Left forelimb (tissue), 1 donor: ENCODE results near the gene ASB8.

Experiments used
- DNase-seq: peaks from one replicate; pipeline ENCODE4 v3.0.0-alpha.2; 2018; ENCODE audit warnings: low spot score

The ASB8 gene, protein sequence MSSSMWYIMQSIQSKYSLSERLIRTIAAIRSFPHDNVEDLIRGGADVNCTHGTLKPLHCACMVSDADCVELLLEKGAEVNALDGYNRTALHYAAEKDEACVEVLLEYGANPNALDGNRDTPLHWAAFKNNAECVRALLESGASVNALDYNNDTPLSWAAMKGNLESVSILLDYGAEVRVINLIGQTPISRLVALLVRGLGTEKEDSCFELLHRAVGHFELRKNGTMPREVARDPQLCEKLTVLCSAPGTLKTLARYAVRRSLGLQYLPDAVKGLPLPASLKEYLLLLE

DNA sequence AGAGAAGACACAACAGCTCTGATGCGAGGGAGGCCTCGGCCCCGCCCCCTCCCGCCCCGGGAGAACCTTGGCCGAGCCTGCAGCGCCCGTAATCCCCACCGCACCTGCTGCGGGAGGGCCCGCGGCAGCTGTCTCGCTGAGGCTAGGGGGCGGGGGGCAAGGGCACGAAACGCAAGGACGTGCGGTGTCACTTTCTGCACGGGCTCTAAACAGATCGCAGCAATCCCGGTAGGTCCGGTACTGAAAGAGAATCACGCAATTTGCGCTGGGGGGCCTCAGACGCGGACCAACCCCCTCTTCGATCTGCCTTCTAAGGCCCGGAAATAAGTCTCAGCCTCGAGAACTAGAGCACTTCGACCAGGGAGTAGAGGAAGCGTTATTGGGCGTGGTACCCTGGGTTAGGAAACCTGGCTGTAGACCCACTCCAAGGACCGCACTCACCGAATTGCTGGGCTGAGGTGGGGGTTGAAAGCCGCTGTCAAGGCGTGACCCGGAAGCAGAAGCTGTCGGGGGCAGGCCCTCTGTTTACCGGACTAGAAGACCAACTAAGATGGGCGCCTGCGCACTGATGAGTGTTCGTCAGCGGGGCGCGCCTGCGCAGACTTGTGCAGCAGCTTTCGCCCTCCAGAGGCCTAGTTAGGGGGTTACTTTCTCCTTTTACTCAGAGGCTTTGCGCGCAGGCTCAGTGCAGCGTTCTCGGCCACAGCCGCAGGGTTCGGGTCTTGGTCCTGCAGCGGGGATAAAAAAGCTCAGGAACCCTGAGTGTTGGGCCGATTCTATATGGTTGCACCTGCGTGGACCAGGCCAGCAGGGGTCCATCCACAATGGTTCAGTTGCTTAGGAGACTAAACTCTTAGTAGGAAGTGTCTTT, at the start of gene ASB8:
ASB8 (minus strand) TSS at position 498 of the 871 bp plus-strand sequence. CDS start 4,019 bp downstream, outside the sequence.
- peak; percentile 98 for DNase-seq

DNA sequence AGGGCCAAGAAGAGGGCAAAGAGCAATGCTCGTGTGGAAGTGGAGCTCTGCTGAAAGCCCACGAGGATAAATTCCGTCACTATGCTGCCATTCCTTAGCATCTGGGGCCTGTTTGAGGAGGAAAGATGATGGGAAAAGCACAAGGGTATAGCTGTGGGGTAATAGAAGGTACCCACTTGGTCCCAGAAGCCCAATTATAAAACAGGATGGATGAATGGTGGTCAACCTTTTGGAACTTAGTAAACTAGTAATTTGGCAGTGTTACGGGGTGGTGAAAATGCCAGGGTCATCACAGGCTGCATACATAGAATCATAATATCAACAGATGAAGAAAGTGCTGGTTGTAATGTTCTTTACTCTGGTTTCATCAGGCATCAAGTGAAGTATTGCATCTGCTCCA, 45.9 kb upstream of the ASB8 start, which contains the start of gene OR10AD1:
OR10AD1 (minus strand) TSS at position 101 of the 400 bp plus-strand sequence; CDS start at position 101, 0 bp downstream.
- DNase-seq, result no peak

DNA sequence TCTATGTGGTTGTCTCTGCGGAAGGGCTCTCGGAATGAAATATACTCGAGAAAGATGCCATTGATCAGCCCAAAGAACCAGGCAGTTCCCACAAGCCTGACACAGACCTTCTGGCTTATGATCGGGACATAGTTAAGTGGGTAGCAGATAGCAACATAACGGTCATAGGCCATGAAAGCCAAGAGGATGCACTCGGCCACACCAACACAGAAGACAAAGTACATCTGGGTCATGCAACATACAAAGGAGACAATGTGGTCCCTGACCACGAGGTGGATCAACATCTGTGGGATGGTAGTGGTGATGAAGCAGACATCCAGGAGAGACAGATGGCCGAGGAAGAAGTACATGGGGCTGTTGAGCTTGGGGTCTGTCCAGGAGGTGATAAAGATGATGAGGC, 45.5 kb upstream of the ASB8 start:
- no peak for DNase-seq

DNA sequence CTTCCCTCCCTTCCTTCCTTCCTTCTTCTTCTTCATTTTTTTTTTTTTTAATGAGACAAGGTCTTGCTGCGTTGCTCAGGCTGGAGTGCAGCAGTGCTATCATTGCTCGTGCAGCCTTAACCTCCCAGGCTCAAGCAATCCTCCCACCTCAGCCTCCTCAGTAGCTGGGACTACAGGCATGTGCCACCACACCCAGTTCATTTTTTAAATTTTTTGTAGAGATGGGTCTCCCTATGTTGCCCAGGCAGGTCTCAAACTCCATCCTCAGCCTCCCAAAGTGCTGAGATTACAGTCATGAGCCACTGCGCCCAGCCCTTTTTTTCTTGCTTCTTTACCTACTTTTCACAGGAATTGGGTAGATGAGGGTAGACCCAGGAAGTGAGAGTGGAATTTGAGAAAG, 44.2 kb upstream of the ASB8 start:
- no peak for DNase-seq

DNA sequence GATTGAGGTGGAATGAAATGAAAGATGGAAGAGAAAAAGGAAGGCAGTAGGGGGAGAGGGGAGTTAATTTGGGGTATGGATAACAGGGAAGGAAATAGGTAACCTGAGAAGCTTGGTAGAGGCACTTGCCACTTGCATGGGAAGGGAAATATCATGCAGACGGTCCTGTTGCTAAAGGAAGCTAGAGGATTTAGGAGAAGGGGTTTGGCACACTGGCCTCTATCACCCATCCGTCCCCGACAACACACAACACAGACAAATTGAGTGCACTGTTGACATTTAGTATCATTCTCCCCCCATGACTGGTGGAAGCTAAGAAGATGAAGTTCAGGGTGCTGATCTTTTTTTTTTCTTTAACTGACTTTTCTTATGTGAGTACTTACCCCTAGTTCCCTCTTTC, 43.8 kb upstream of the ASB8 start:
- no peak for DNase-seq

DNA sequence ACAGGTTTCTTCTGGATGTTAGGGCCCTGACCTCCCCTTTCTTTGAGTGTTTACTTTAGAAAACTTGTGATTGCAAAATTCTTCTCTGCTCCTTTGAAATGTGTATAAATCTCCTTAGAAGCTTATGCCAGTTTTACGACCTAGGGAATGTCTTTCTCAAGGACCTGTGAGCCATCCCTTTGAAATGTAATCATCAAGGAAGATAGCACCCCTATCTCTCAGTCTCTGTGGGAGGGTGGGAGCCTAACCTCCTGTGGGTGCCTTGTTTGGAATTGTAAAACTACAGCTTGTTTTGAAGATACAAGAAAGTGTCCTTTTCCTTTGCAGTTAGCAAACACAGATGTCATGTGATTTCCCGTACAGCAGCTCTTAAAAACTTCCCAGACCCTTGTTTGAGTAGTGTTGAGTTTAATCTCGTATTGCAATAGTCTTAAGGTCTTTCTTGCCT, 42.5 kb upstream of the ASB8 start:
- DNase-seq, result no peak

DNA sequence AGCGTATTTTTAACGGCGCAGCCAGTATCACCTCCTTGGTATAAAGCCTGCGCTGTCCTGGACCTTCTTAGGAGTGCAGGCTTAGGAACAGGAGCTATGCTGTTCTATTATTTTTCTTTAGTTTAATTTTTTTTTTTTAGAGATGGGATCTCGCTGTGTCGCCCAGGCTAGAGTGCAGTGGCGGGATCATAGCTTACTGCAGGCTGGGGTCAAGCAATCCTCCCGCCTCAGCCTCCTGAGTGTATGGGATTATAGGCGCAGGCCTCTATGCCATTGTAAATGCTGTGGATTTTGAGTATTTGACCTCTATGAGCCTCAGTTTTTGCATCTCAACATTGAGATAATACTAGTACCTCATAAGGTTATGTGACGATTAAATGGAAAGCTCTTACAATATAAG, 41.7 kb upstream of the ASB8 start:
- DNase-seq, result no peak

DNA sequence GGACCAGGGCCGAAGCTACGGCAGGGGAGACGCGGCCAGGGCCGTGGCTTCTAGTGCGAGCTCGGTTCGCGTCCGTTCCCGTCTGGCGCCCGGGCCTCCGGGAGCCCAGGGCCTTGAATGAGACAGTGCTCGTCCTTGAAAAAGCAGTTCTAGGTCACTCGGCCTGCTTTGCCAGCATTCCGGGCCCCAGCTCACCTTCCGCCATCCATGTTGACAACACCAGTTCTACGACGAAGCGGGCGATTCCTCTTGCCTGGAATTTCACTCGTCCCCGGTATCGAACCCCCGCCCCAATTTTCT, 41.3 kb upstream of the ASB8 start:
- no peak for DNase-seq

DNA sequence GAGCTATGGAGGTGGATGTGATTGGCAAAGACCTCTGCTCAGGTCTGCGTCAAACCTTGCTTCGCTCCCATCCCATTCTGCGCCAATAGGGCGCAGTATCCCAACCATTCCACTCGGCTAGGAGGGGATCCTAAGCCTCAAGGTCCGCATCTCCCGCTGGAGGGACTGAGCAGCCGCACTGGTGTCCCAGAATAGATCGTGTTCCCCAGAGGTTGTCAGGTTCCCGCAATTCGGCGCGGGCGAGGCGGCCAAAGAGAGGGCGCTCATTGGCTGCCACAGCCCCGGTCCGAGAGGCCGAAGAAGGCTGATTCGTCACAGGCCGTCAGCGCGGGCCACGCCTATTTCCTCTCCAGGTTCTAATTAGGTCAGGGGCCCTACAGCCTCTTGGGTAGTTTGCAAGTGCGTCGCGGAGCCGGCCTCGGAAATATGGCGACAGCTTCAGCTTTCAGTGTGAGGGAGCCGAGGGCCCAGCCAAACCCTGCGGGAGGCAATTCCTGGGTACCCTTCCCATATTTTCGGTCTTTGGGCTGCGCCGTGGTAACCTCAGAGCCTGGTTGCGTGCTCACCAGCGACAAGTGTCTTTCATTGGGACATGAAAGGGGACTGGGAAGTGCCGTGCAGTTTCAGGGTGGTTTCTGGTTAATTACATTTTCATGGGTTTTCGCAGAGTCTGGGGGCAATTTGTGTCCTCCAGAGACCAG, 40.8 kb upstream of the ASB8 start:
- DNase-seq, result peak; percentile 91

DNA sequence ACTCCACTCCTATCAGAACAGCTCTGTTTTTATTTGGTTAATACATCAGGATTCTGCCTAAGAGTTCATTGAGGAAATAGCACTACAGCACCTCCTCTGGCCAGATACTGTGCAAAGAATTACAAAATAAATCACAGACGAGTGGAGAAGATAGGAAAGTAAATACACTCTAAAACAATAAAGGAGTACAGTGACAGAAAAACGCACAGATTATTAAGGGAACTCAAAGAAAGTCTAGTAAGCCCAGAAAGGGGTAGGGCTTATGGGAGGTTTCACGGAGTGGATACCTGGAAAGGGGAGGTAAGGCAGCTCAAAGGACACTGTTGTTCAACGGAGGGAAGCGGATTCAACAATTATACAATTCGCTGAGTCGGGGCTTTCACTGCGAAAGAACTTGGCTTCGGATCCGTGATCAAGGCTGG, 40.2 kb upstream of the ASB8 start:
- DNase-seq, result no peak

DNA sequence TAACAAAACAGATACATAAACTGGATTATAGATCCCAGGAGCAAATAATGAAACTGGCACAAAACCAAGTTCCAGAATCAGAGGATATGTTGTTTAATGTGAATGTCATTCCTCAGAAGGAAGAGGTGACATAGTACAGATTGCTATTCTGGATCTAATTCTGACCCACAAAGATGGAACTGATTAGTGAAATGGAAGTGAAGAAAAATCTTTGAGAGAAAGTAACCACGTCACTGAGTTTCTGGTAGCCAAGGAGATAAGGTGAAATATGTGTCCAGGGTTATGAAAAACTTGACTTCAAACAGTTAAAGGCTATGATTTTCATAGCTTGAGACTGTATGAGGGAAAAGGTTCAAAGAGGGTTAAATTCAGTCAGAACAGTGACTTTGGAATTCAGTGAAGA, 37.5 kb upstream of the ASB8 start:
- DNase-seq, result no peak

DNA sequence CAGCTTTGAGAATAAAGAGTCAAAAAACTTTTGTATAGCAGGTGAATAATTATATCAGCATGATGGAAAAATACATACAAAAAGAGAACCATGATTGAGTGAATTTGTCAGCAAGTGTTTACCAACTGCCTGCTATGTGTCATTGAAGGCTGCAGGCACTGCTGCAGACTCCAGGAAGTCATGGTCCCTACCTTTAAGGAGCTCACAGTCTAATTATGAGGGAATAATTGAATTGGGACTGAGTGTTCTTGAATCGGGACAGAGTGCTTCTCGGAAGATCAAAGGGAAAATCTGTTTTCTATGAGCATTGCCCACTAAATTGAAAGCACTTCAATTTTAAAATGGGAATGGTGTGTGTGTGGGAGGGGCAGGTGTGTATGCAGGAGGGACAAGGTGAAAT, 36.3 kb upstream of the ASB8 start:
- DNase-seq, result no peak

DNA sequence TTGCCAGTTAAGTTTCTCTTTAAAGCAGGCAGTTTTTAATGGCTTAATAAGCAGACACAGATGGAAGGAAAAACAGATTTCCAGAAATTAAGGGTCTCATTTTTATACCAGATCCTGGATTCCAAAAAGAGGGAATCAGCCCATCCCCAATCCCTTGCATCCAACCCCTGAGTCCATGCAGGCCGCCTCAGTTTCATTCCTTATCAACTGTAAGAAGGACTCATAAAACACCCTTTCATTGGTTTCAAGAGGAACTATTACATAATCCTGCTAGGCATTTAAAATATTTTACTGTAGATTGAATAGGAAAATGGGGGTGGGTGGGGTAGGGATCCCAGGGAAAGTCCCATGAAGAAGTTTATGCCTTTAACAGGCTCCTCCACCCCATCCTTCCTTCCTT, 35.5 kb upstream of the ASB8 start:
- DNase-seq, result no peak

DNA sequence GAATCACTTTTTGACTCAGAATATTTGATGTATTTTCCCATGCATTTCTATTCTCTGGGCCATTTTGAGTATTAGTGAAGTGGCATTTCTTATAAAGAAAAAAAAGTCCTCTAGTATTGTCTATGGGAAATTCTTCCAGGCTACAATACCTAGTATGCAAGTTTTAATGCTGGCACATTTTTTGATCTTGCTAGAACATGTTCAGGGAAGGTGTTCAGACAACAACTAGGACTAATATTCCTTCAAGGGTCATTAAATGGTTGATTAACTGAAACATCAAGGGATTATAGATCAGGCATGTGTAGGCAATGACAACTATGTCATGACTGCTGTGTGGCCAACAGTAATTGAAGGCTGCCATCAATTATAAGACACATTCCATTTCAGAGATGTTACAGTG, 33.8 kb upstream of the ASB8 start:
- DNase-seq, result no peak

DNA sequence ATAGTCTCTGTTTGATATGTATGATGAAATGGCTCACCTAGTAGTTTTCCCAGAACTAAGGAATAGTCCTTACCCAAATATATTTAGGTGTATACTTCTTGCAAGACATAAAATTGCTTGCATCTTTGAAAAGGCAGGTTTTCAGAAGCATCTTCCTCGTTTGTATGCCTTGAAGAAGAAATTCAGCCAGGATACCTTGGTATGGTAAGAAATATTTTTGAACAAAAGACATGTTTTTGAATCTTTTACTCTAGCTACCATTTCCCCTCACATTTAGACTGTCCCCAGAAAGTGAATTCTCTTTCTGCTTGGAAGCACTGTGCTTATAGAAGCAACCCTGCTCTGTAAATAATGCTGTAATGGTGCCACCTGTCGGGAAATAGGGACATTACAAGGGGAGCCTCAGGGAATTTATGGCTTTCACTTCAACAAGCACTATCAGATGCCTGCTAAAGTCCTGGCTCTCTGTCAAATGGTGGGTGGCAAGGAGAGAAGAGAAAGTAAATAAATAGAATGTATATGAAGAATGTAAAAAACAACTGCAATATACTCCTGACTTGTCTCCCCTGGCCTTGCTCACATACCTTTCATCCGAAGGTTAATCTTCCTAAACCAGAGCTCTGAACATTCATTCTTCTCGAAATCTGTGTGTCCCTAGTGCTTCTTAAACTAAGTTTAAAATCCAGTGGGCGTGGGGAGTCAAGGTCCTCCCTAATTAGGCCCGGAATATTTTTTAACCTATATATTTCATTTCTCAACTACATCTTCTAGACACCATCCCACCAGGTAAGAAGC, 32.2 kb upstream of the ASB8 start:
- no peak for DNase-seq

DNA sequence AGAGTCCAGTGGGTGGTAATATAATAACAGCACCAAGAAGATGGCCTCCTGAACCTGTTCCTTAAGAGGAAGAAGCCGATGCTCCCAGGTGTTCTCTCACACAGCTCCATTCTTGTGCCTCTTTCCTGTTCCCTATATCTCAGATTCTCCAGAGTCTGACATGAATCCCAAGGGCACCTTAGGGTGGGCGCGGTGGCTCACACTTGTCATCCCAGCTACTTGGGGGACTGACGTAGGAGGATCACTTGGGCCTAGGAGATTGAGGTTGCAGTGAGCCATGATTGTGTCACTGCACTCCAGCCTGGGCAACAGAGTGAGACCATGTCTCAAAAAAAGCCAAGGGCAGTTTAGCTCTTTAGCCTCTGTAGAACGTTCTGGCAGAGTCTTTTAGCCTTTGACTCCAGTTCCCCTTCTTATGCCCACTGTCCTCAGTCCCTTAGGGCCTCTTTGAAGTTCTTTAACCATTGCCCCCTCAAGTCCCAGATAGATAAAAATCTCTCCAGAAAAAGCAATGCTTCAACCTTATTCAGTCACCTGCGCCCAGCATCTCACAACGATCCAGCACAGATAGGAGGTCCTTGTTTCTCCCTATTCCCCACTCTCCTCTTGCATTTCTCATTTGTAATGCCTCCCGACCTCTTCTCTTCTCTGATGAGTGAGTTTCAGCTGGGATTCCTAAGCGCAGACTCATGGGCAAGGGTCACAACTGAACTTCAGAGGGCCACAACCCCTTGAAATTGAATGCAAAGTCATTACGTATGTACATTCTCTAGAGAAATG, 30.8 kb upstream of the ASB8 start:
- no peak for DNase-seq

DNA sequence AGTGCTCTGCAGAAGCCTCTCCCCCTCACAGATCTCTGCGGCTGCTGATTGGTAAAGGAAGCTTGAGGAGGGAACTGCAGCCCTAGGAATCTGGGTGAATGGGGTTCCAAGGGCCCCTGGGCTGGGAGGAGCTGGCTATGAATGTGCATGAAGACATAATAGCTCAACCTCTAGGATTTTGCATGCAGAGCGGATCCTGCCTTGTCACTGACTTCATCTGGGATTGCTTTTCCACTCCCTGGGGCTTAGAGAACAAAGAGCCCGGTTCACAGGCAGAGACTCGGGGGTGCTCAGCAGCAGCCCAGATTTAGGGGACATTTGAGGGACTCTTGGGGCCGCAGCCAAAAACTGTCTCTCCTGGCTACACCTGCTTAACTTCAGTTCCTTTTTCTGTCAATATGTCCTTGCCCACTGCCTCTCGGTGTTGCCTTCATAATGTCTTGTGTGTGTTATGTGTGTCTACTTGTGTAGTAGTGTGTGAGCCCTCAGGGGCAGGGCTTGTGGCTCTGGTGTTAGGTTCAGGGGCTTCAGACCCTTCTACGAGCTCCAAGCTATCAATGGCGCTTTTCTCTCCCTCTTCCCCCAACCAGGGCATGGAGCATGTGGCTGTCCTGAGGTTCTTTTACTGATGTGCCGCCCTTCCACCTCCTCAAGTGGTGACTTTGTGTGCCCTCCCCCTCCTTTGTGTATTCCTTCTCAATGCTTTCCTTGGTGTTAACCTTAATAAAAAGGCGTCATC, 28.0 kb upstream of the ASB8 start:
- DNase-seq, result no peak

DNA sequence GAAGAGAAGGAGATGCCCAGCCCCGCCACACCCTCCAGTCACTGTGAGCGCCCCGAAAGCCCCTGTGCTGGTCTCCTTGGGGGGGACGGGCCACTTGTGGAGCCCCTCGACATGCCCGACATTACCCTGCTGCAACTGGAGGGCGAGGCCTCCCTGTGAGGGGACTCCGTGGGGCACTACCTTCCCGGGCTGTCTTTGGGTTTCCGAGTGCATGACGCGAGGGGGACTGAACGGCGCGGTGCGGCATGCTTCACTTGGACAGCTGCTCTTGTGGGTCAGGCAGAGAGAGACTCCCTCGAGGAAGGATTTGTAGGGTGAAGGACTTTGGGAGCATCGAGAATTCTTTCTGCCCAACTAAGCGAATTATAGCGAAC, 27.2 kb upstream of the ASB8 start:
- no peak for DNase-seq

DNA sequence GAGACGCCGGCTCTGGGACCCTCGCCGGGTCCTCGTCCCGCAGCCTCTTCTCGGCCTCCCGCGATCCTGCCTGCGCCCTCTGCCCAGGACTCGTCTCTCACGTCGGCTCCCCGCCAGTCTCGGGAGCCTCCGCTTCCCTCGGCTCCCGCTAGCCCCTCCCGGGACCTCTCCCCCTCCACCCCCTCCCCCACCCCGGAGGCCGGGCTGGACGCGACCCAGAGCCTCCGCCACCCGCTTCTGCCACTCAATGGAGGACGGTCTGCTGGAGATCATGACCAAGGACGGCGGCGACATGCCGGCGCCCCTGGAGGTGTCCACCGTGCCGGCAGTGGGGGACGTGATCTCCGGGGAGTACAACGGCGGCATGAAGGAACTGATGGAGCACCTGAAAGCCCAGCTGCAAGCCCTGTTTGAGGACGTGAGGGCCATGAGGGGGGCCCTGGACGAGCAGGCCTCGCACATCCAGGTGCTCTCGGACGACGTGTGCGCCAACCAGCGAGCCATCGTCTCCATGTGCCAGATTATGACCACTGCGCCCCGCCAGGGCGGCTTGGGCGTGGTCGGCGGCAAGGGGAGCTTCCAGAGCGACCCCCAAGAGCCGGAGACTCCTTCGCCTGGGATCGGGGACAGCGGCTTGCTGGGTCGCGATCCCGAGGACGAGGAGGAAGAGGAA, 26.7 kb upstream of the ASB8 start:
- no peak for DNase-seq
